ENCODE measurements around the gene CCDC188. TPM values are rescaled to one million over a fixed set of nuclear protein-coding genes. Genes with fewer than 3 reads are reported as not detected.

CCDC188 gene
- total RNA-seq, 1 experiment from 2014 or later = not detected

Other genes starting within 250 kb of the CCDC188 start
- 142 and 187 TPM in 2 replicates for gene COMT, start 209.3 kb downstream of the CCDC188 start, total RNA-seq (2014; rRNA removed; shearing (Covaris generic))
- 86.5 and 96.6 TPM in 2 replicates for gene TXNRD2, start 209.2 kb downstream of the CCDC188 start, total RNA-seq (2014; rRNA removed; shearing (Covaris generic))
- 13.8 and 14.9 TPM in 2 replicates for gene ARVCF, start 134.2 kb downstream of the CCDC188 start, total RNA-seq (2014; rRNA removed; shearing (Covaris generic))
- gene TANGO2, start 129.9 kb downstream of the CCDC188 start, total RNA-seq (2014; rRNA removed; shearing (Covaris generic)) = 13.2 and 19.0 TPM in 2 replicates
- gene DGCR8, start 70.8 kb downstream of the CCDC188 start, total RNA-seq (2014; rRNA removed; shearing (Covaris generic)) = 21.5 and 22.0 TPM in 2 replicates
- 883 and 1,003 TPM in 2 replicates for gene RANBP1, start 35.0 kb downstream of the CCDC188 start, total RNA-seq (2014; rRNA removed; shearing (Covaris generic))
- 22.4 and 55.8 TPM in 2 replicates for gene TRMT2A, start 33.8 kb downstream of the CCDC188 start, total RNA-seq (2014; rRNA removed; shearing (Covaris generic))
- 5.1 and 7.8 TPM in 2 replicates for gene ZDHHC8, start 19.3 kb downstream of the CCDC188 start, total RNA-seq (2014; rRNA removed; shearing (Covaris generic))
- 39.2 and 50.4 TPM in 2 replicates for gene RTN4R, start 117.3 kb upstream of the CCDC188 start, total RNA-seq (2014; rRNA removed; shearing (Covaris generic))
- 54.1 and 59.2 TPM in 2 replicates for gene DGCR6L, start 169.0 kb upstream of the CCDC188 start, total RNA-seq (2014; rRNA removed; shearing (Covaris generic))
- 19.9 and 22.1 TPM in 2 replicates for gene ZNF74, start 243.1 kb upstream of the CCDC188 start, total RNA-seq (2014; rRNA removed; shearing (Covaris generic))

All from G401 (cell line).